ENCODE results near the gene INS.

DNA sequence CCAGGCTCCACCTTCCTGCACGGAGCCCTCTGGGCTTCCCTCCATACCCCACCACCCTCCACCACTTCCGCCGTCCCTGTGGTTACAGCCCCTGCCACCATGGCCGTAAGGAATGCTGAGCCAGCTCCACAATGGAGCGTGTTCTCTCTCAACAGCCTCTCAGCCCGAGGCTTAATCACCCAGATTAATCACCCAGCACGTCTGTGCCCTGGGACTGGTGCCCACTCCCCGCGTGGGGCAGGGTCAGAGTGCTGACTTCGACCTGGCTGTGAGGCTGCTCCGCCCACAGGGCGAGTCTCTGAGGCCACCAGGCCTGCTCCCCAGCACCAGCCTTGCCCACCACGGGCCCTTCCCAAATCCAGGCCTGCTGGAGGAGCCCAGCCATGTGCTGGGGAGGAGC lies 14.7 kb upstream of the INS start:
- TF ChIP-seq CTCF (IDR thresholded peaks at IDR 0.05; ENCODE audit: control extremely low read depth in 1 of 3, insufficient read depth in 1 of 3, low read depth in 1 of 3, low read length in 3 of 3) (no peak), EP300 (IDR thresholded peaks at IDR 0.05; ENCODE audit: borderline replicate concordance in 1 of 2, low read depth in 2 of 2, low read length in 2 of 2) (no peak), NRF1 (IDR thresholded peaks at IDR 0.05; ENCODE audit: low read depth, low read length) (no peak), SP4 (IDR thresholded peaks at IDR 0.05; ENCODE audit: low read length) (no peak), TAF7 (optimal IDR thresholded peaks at IDR 0.05; ENCODE audit: borderline replicate concordance, low read depth, low read length) (no peak), SP2 (IDR thresholded peaks at IDR 0.05; ENCODE audit: low read length) (no peak), CHD1 (IDR thresholded peaks at IDR 0.05; ENCODE audit: low read depth, low read length) (no peak), CREB1 (IDR thresholded peaks at IDR 0.05) (no peak), POLR2A (IDR thresholded peaks at IDR 0.05; ENCODE audit: control extremely low read depth in 1 of 2, low read depth in 2 of 2, low read length in 2 of 2) (no peak), USF2 (IDR thresholded peaks at IDR 0.05; ENCODE audit: low read length) (no peak), RNF2 (IDR thresholded peaks at IDR 0.05; ENCODE audit: borderline replicate concordance, low read depth, low read length, missing control alignments, poor library complexity, severe bottlenecking) (no peak)

Measured in H1 (cell line).